ENCODE measurements around the gene TMEM63B.

GRCh38 chr6:44082872-44083321, 44.5 kb upstream of the TMEM63B start:
- no peak for TF ChIP-seq POLR2A (IDR thresholded peaks at IDR 0.05; ENCODE audit: low read length)
- no peak for TF ChIP-seq GATA1 (IDR thresholded peaks at IDR 0.05; ENCODE audit: low read depth, low read length)
